Gastrocnemius medialis (tissue), 4 donors: Measurements from ENCODE around the gene SOWAHC. TPM values are rescaled to one million over a fixed set of nuclear protein-coding genes. Genes with fewer than 3 reads are reported as not detected.
"Not testable (repeated sequence)": the region's sequence is repeated elsewhere in the genome, so short reads cannot be mapped to it uniquely, and the experiment has no call there.

Experiments used
- ATAC-seq, 2 donors: fragments of 150-250 bp; one replicate each; pipeline ENCODE4 v1.9.1; 2016
- DNase-seq, 2 donors: peaks; one replicate each; pipeline ENCODE4 v3.0.0-alpha.2; 2019
- H3K27ac ChIP-seq, 4 donors: fragments of 200-600 bp; sonication (generic); 1 replicate in 1 of 4; 2 replicates in 3 of 4; pipeline ENCODE4 v1.5.1; 2016 to 2018; ENCODE audit warnings: mild to moderate bottlenecking in 2 of 4, moderate library complexity in 1 of 4
- H3K27me3 ChIP-seq, 3 donors: fragments of 200-600 bp; sonication (generic) in 2 of 3; 1 replicate in 1 of 3; 2 replicates in 2 of 3; pipeline versions ENCODE4 v1.5.1 to v1.6.0; 2016 to 2019; ENCODE audit warnings: mild to moderate bottlenecking in 1 of 3, moderate library complexity in 1 of 3
- H3K36me3 ChIP-seq, 2 donors: fragments of 200-600 bp; sonication (generic) in 1 of 2; one replicate each; pipeline ENCODE4 v1.5.1; 2017 to 2018
- H3K4me1 ChIP-seq, 2 donors: fragments of 200-600 bp; sonication (generic) in 1 of 2; one replicate each; pipeline ENCODE4 v1.5.1; 2016 to 2017; ENCODE audit warnings: mild to moderate bottlenecking in 2 of 2
- H3K4me3 ChIP-seq, 4 donors: fragments of 200-600 bp; sonication (generic) in 3 of 4; 1 replicate in 1 of 4; 2 replicates in 3 of 4; pipeline ENCODE4 v1.5.1; 2016 to 2019; ENCODE audit warnings: mild to moderate bottlenecking in 2 of 4
- H3K9me3 ChIP-seq, 3 donors: fragments of 200-600 bp; sonication (generic) in 2 of 3; 1 replicate in 1 of 3; 2 replicates in 2 of 3; pipeline ENCODE4 v1.5.1; 2016 to 2019
- CTCF ChIP-seq, 5 experiments: fragments of 450-650 bp in 3 of 5; fragments of 200-600 bp in 2 of 5; sonication (generic) in 2 of 5; IDR thresholded peaks in 4 of 5; conservative IDR thresholded peaks in 1 of 5; 1 replicate in 4 of 5; 2 replicates in 1 of 5; pipeline ENCODE4 v1.5.1; 2016 to 2019; ENCODE audit warnings: antibody characterized with exemption in 5 of 5, mild to moderate bottlenecking in 3 of 5, moderate library complexity in 3 of 5
- POLR2A ChIP-seq, 2 donors: fragments of 450-650 bp; IDR thresholded peaks; one replicate each; pipeline ENCODE4 v1.6.1; 2017; ENCODE audit warnings: antibody characterized with exemption in 2 of 2, mild to moderate bottlenecking in 2 of 2, moderate library complexity in 2 of 2
- in situ Hi-C, 4 donors: fragments of 200-750 bp; cut with MboI; loops; one replicate each; pipeline versions ENCODE4 v1.15.0 to v1.8.0; 2017; ENCODE audit warnings: low sequenced_read_pairs in 4 of 4
- intact Hi-C: fragments of 100-400 bp; cut with DNase I; formaldehyde crosslinking; loops from one replicate; pipeline ENCODE4 v1.15.1; 2023; ENCODE audit warnings: low total_unique reads
- total RNA-seq, 4 donors: library from RNA; depleted of rRNA; stranded (reverse); fragments of >200 nt; gene quantifications; one replicate each; pipeline versions ENCODE4 v1.1.0 to v1.2.3, GENCODE V29; 2016

The SOWAHC gene
- total RNA-seq, result 1 to 10 TPM in 1 of 4 donors, under 1 TPM in 3; 0.75 to 1.4 (median 0.96) TPM

- Histone ChIP-seq H3K27ac (peak within 1 kb of the TSS; percentile 83 to 98 (median 95)), H3K4me3 (peak within 1 kb of the TSS; percentile 66 to 83 (median 70)), H3K36me3 (no peaks in the 10 kb centered on the region), H3K27me3 (no peaks in the 10 kb centered on the region), H3K9me3 (no peaks in the 10 kb centered on the region), H3K4me1 (peaks cover 15 to 23% of the 10 kb centered on the region in 2 donors)
- intact Hi-C loops, result loop anchor here (5.0 kb wide), 3 partner anchors 52 to 113 kb away; no protein-coding TSS in a partner anchor
- ATAC-seq (peak; percentile 89 to 92), DNase-seq (peak; percentile 86 to 91)
- in situ Hi-C loops, result no loop called here
- TF ChIP-seq POLR2A (IDR thresholded peaks at IDR 0.05), result peak; percentile 69 to 79
- no peak for TF ChIP-seq CTCF (IDR thresholded peaks at IDR 0.05 in 4 of 5, conservative IDR thresholded peaks at IDR 0.05 in 1 of 5)
These were observed at the start of gene SOWAHC, which contains the start of gene SEPTIN10 for GRCh38 chr2:109613922-109614714. Gene SOWAHC (plus strand): TSS chr2:109614364. CDS start chr2:109614490, 126 bp downstream. Gene SEPTIN10 (minus strand): TSS chr2:109613966. CDS start chr2:109613827, 139 bp downstream.

- ATAC-seq (no peak), DNase-seq (no peak)
- H3K4me1 ChIP-seq, result no peaks in the 10 kb centered on the region
- no peak overlapping the region for H3K4me3 ChIP-seq
- no peak overlapping the region for H3K27ac ChIP-seq
- TF ChIP-seq POLR2A (IDR thresholded peaks at IDR 0.05) (no peak), CTCF (IDR thresholded peaks at IDR 0.05 in 4 of 5, conservative IDR thresholded peaks at IDR 0.05 in 1 of 5) (no peak)
- in situ Hi-C loops, result no loop called here
- H3K9me3 ChIP-seq, result no peaks in the 10 kb centered on the region
- intact Hi-C loops, result no loop called here
- no peaks in the 10 kb centered on the region for H3K27me3 ChIP-seq
- peaks cover 0 to 4% of the 10 kb centered on the region in 2 donors for H3K36me3 ChIP-seq
These were observed 38.8 kb upstream of the SOWAHC start for GRCh38 chr2:109575373-109575772.

- DNase-seq, in situ Hi-C loops, ATAC-seq, H3K9me3 ChIP-seq, H3K27ac ChIP-seq, H3K27me3 ChIP-seq, H3K4me1 ChIP-seq, H3K4me3 ChIP-seq, H3K36me3 ChIP-seq, intact Hi-C loops: not testable (repeated sequence)
These were observed 36.5 kb upstream of the SOWAHC start for GRCh38 chr2:109577630-109578029.

GRCh38 chr2:109582928-109583895, 31.0 kb upstream of the SOWAHC start:
- no peak for TF ChIP-seq POLR2A (IDR thresholded peaks at IDR 0.05)
- no peak for TF ChIP-seq CTCF (IDR thresholded peaks at IDR 0.05 in 4 of 5, conservative IDR thresholded peaks at IDR 0.05 in 1 of 5)
- intact Hi-C loops, result no loop called here

More at GRCh38 chr2:109582928-109583895, 31.0 kb upstream of the SOWAHC start:
- Histone ChIP-seq H3K9me3 (no peaks in the 10 kb centered on the region), H3K36me3 (peaks cover 0 to 11% of the 10 kb centered on the region in 2 donors), H3K27me3 (no peaks in the 10 kb centered on the region), H3K27ac (no peak overlapping the region), H3K4me1 (no peaks in the 10 kb centered on the region), H3K4me3 (no peak overlapping the region)
- DNase-seq, result no peak
- in situ Hi-C loops, result no loop called here
- ATAC-seq, result no peak
